ENCODE data around the gene ST3GAL6.

Gene ST3GAL6

GRCh38 chr3:98777801-98778220 lies 14.7 kb downstream of the ST3GAL6 start:
- DNase-seq: no peak

GRCh38 chr3:98778383-98778782 lies 15.2 kb downstream of the ST3GAL6 start:
- DNase-seq: no peak

GRCh38 chr3:98778852-98779413 lies 15.8 kb downstream of the ST3GAL6 start:
- no peak for DNase-seq

GRCh38 chr3:98779541-98780335 lies 16.6 kb downstream of the ST3GAL6 start:
- no peak for DNase-seq

- no peak for DNase-seq
Measured at GRCh38 chr3:98780343-98780742, 17.2 kb downstream of the ST3GAL6 start.

- no peak for DNase-seq
Measured at GRCh38 chr3:98782824-98783500, 19.8 kb downstream of the ST3GAL6 start.

- no peak for DNase-seq
Measured at GRCh38 chr3:98784042-98784441, 20.9 kb downstream of the ST3GAL6 start.

GRCh38 chr3:98784666-98785600 lies 21.8 kb downstream of the ST3GAL6 start:
- no peak for DNase-seq

GRCh38 chr3:98786364-98787006 lies 23.3 kb downstream of the ST3GAL6 start:
- no peak for DNase-seq

- DNase-seq: no peak
Measured at GRCh38 chr3:98787181-98787580, 24.0 kb downstream of the ST3GAL6 start.

GRCh38 chr3:98788651-98789050 lies 25.5 kb downstream of the ST3GAL6 start:
- DNase-seq: no peak

- no peak for DNase-seq
Measured at GRCh38 chr3:98791341-98792325, 28.5 kb downstream of the ST3GAL6 start.

- no peak for DNase-seq
Measured at GRCh38 chr3:98793971-98794370, 30.8 kb downstream of the ST3GAL6 start.

- DNase-seq: no peak
Measured at GRCh38 chr3:98796334-98796733, 33.2 kb downstream of the ST3GAL6 start.

- DNase-seq: no peak
Measured at GRCh38 chr3:98797905-98798304, 34.8 kb downstream of the ST3GAL6 start.

- DNase-seq: no peak
Measured at GRCh38 chr3:98798820-98799219, 35.7 kb downstream of the ST3GAL6 start.

- no peak for DNase-seq
Measured at GRCh38 chr3:98799479-98799878, 36.3 kb downstream of the ST3GAL6 start.

- no peak for DNase-seq
Measured at GRCh38 chr3:98800401-98800800, 37.3 kb downstream of the ST3GAL6 start.

- DNase-seq: no peak
Measured at GRCh38 chr3:98801043-98801747, 38.1 kb downstream of the ST3GAL6 start.

GRCh38 chr3:98805571-98805970 lies 42.4 kb downstream of the ST3GAL6 start:
- no peak for DNase-seq

Measured in SHP77 (cell line).